MCF 10A (cell line): Measurements from ENCODE around the gene CRACDL. TPM values are rescaled to one million over a fixed set of nuclear protein-coding genes. Genes with fewer than 3 reads are reported as not detected.

Source experiments
- BruUV-seq: library from RNA; stranded (reverse); fragments of 400-500 nt; replicated peaks from 2 replicates; lab custom pipeline; 2021; lab: Mats Ljungman, UMichigan
- CTCF ChIA-PET: fragments of 300-600 bp; sonication (Branson Sonifier 250); formaldehyde crosslinking; extraction: SDS; loops from one replicate; lab custom pipeline; 2021; ENCODE audit warnings: antibody characterized with exemption, inconsistent platforms; lab: Yijun Ruan, JAX
- POLR2A ChIA-PET: fragments of 300-600, 350-650 bp; sonication (Branson Sonifier 250); formaldehyde crosslinking; extraction: SDS; loops from one replicate; lab custom pipeline; 2020; ENCODE audit warnings: antibody characterized with exemption, inconsistent platforms; lab: Yijun Ruan, JAX
- DNase-seq: peaks from one replicate; pipeline ENCODE4 v3.0.0-alpha.2; 2018; ENCODE audit not compliant: unreplicated experiment
- H3K27ac Mint-ChIP-seq: one replicate; pipeline ENCODE4 v1.8.0; 2022; ENCODE audit warnings: mild to moderate bottlenecking, low read depth, mixed read lengths; ENCODE audit not compliant: unreplicated experiment
- H3K27me3 Mint-ChIP-seq: one replicate; pipeline ENCODE4 v1.8.0; 2022; ENCODE audit warnings: mixed read lengths; ENCODE audit not compliant: insufficient read depth, unreplicated experiment
- H3K36me3 Mint-ChIP-seq: one replicate; pipeline ENCODE4 v1.8.0; 2022; ENCODE audit warnings: mild to moderate bottlenecking, moderate library complexity, mixed read lengths; ENCODE audit not compliant: insufficient read depth, unreplicated experiment
- H3K4me1 Mint-ChIP-seq: one replicate; pipeline ENCODE4 v1.8.0; 2022; ENCODE audit warnings: mixed read lengths; ENCODE audit not compliant: insufficient read depth, unreplicated experiment
- H3K4me3 Mint-ChIP-seq: one replicate; pipeline ENCODE4 v1.8.0; 2022; ENCODE audit warnings: mild to moderate bottlenecking, moderate library complexity, mixed read lengths; ENCODE audit not compliant: unreplicated experiment
- H3K9me3 Mint-ChIP-seq: one replicate; pipeline ENCODE4 v1.8.0; 2022; ENCODE audit warnings: mixed read lengths; ENCODE audit not compliant: unreplicated experiment
- CTCF ChIP-seq: fragments of 200-600 bp; IDR thresholded peaks from one replicate; pipeline ENCODE4 v1.8.0; 2022; ENCODE audit warnings: antibody characterized with exemption, mild to moderate bottlenecking; ENCODE audit not compliant: unreplicated experiment
- intact Hi-C: fragments of 100-400 bp; cut with micrococcal nuclease; formaldehyde crosslinking; loops from 2 replicates; pipeline ENCODE4 v1.14.1; 2022
- total RNA-seq: library from RNA; stranded (reverse); gene quantifications from 2 replicates; pipeline ENCODE4 v1.2.3, GENCODE V29; 2022

Gene CRACDL
- total RNA-seq, 1 experiment from 2014 or later: 12.9 TPM

GRCh38 chr2:98801286-98801685 is 134.7 kb downstream of the CRACDL start:
- no peak overlapping the region for H3K27ac Mint-ChIP-seq
- CTCF ChIA-PET: no interaction called here

GRCh38 chr2:98800330-98801064 is 135.5 kb downstream of the CRACDL start:
- H3K27me3 Mint-ChIP-seq: no peaks in the 10 kb centered on the region
- peak overlapping the region; percentile 6 for H3K27ac Mint-ChIP-seq
- H3K4me3 Mint-ChIP-seq: no peak overlapping the region
- ChIA-PET POLR2A (no interaction called here), CTCF (interaction anchor here (0.6 kb wide), 1 partner anchor 54 kb away, joined by 3 read pairs; no protein-coding TSS in a partner anchor)
- no TSS peak for BruUV-seq
- no peak for TF ChIP-seq CTCF
- no peak for DNase-seq
- no peaks in the 10 kb centered on the region for H3K9me3 Mint-ChIP-seq
- H3K36me3 Mint-ChIP-seq: peaks cover 22% of the 10 kb centered on the region
- peaks cover 21% of the 10 kb centered on the region for H3K4me1 Mint-ChIP-seq
- intact Hi-C loops: no loop called here

More at GRCh38 chr2:98801286-98801685, 134.7 kb downstream of the CRACDL start:
- peaks cover 20% of the 10 kb centered on the region for H3K36me3 Mint-ChIP-seq
- intact Hi-C loops: no loop called here
- DNase-seq: no peak
- H3K4me3 Mint-ChIP-seq: no peak overlapping the region
- POLR2A ChIA-PET: no interaction called here
- BruUV-seq: no TSS peak
- H3K4me1 Mint-ChIP-seq: peaks cover 28% of the 10 kb centered on the region
- H3K27me3 Mint-ChIP-seq: no peaks in the 10 kb centered on the region
- TF ChIP-seq CTCF: no peak
- H3K9me3 Mint-ChIP-seq: no peaks in the 10 kb centered on the region

GRCh38 chr2:98799375-98800329 is 136.4 kb downstream of the CRACDL start:
- Mint-ChIP-seq H3K27ac (peak overlapping the region; percentile 6), H3K36me3 (peaks cover 25% of the 10 kb centered on the region), H3K27me3 (no peaks in the 10 kb centered on the region), H3K4me1 (peaks cover 14% of the 10 kb centered on the region), H3K4me3 (no peak overlapping the region), H3K9me3 (no peaks in the 10 kb centered on the region)
- ChIA-PET CTCF (interaction anchor here (0.6 kb wide), 1 partner anchor 55 kb away, joined by 3 read pairs; no protein-coding TSS in a partner anchor), POLR2A (no interaction called here)
- no peak for TF ChIP-seq CTCF
- intact Hi-C loops: no loop called here
- DNase-seq: no peak
- BruUV-seq: no TSS peak
